GM21786 (cell line): ENCODE data around the gene CEACAM6.

Experiments
- ATAC-seq: cut with Tn5 transposase; IDR thresholded peaks from one replicate; pipeline ENCODE4 v1.9.1; 2021; ENCODE audit not compliant: unreplicated experiment

The CEACAM6 gene

GRCh38 chr19:41795031-41795461, 39.7 kb downstream of the CEACAM6 start:
- ATAC-seq, result no peak

- ATAC-seq, result no peak
Observed at GRCh38 chr19:41796362-41796761, 41.0 kb downstream of the CEACAM6 start, which contains the start of gene CEACAM3. Gene CEACAM3 (plus strand): TSS chr19:41796587. CDS start chr19:41796678, 91 bp downstream.

- no peak for ATAC-seq
Observed at GRCh38 chr19:41796901-41797300, 41.6 kb downstream of the CEACAM6 start.

- ATAC-seq, result no peak
Observed at GRCh38 chr19:41799444-41800000, 44.2 kb downstream of the CEACAM6 start.

- ATAC-seq, result no peak
Observed at GRCh38 chr19:41801031-41801430, 45.7 kb downstream of the CEACAM6 start.

- no peak for ATAC-seq
Observed at GRCh38 chr19:41801792-41802211, 46.5 kb downstream of the CEACAM6 start.

- no peak for ATAC-seq
Observed at GRCh38 chr19:41802770-41803169, 47.4 kb downstream of the CEACAM6 start.

- ATAC-seq, result no peak
Observed at GRCh38 chr19:41804336-41804735, 49.0 kb downstream of the CEACAM6 start.

GRCh38 chr19:41807176-41807575, 51.8 kb downstream of the CEACAM6 start:
- no peak for ATAC-seq

- ATAC-seq, result no peak
Observed at GRCh38 chr19:41808663-41809566, 53.6 kb downstream of the CEACAM6 start.

- ATAC-seq, result no peak
Observed at GRCh38 chr19:41810301-41810700, 55.0 kb downstream of the CEACAM6 start.

- no peak for ATAC-seq
Observed at GRCh38 chr19:41811036-41811435, 55.7 kb downstream of the CEACAM6 start.

GRCh38 chr19:41811981-41812380, 56.7 kb downstream of the CEACAM6 start:
- ATAC-seq, result no peak

GRCh38 chr19:41813911-41814310, 58.6 kb downstream of the CEACAM6 start:
- no peak for ATAC-seq

GRCh38 chr19:41815301-41815700, 60.0 kb downstream of the CEACAM6 start:
- ATAC-seq, result no peak

- ATAC-seq, result no peak
Observed at GRCh38 chr19:41816761-41817160, 61.4 kb downstream of the CEACAM6 start.

- ATAC-seq, result no peak
Observed at GRCh38 chr19:41821003-41821735, 65.8 kb downstream of the CEACAM6 start.
